Suprapubic skin (tissue), 3 donors: ENCODE results near the gene SLC15A4.

ENCODE experiments used
- CTCF ChIP-seq, 2 donors: fragments of 200-600 bp in 1 of 2; fragments of 450-650 bp in 1 of 2; sonication (generic) in 1 of 2; IDR thresholded peaks; one replicate each; pipeline ENCODE4 v1.5.1; 2016 to 2019; ENCODE audit warnings: antibody characterized with exemption in 2 of 2, mild to moderate bottlenecking in 1 of 2, moderate library complexity in 1 of 2
- EP300 ChIP-seq: sonication (generic); formaldehyde crosslinking; IDR thresholded peaks from one replicate; pipeline ENCODE4 v1.6.1; 2017; ENCODE audit warnings: antibody characterized with exemption
- POLR2A ChIP-seq, 2 donors: fragments of 450-650 bp; IDR thresholded peaks; one replicate each; pipeline ENCODE4 v1.6.1; 2017; ENCODE audit warnings: antibody characterized with exemption in 2 of 2, mild to moderate bottlenecking in 2 of 2, moderate library complexity in 2 of 2

GRCh38 chr12:128861226-128862016 is 37.7 kb upstream of the SLC15A4 start:
- TF ChIP-seq CTCF (IDR thresholded peaks at IDR 0.05) (no peak), POLR2A (IDR thresholded peaks at IDR 0.05) (no peak), EP300 (no peak)
